HFFc6 (cell line): Measurements from ENCODE around the gene LAMC3. TPM values are rescaled to one million over a fixed set of nuclear protein-coding genes. Genes with fewer than 3 reads are reported as not detected.

Source experiments
- DNase-seq: peaks from one replicate; pipeline ENCODE4 v3.0.0-alpha.2; 2018
- H3K27ac Mint-ChIP-seq: 2 replicates; pipeline ENCODE4 v1.8.0; 2020; ENCODE audit warnings: mild to moderate bottlenecking, mixed read lengths
- H3K27me3 Mint-ChIP-seq: 2 replicates; pipeline ENCODE4 v1.8.0; 2021; ENCODE audit warnings: mild to moderate bottlenecking, moderate library complexity, mixed read lengths; ENCODE audit not compliant: insufficient read depth
- H3K36me3 Mint-ChIP-seq: 2 replicates; pipeline ENCODE4 v1.8.0; 2021; ENCODE audit warnings: low read depth, mixed read lengths
- H3K4me1 Mint-ChIP-seq: 2 replicates; pipeline ENCODE4 v1.8.0; 2020; ENCODE audit warnings: low read depth, mixed read lengths
- H3K4me3 Mint-ChIP-seq: 2 replicates; pipeline ENCODE4 v1.8.0; 2020; ENCODE audit warnings: mild to moderate bottlenecking, moderate library complexity, mixed read lengths
- H3K9me3 Mint-ChIP-seq: 2 replicates; pipeline ENCODE4 v1.8.0; 2020; ENCODE audit warnings: mild to moderate bottlenecking, mixed read lengths
- total RNA-seq, 6 experiments: library from RNA; stranded (reverse); fragmentation: NEBNext Ultra II Directional; extraction: Animal tissue kit (Norgen Biotek cat#: 25700); gene quantifications; 2 replicates in 1 of 6; 3 replicates in 5 of 6; pipeline ENCODE4 v1.2.3, GENCODE V29; 2021
- TF ChIP-seq, protein P1 (sequence below): fragments of 200-600 bp; sonication (generic); IDR thresholded peaks from 2 replicates; pipeline ENCODE4 v1.5.0; 2021; ENCODE audit warnings: antibody characterized with exemption, mild to moderate bottlenecking

The LAMC3 gene
- total RNA-seq, 6 experiments from 2014 or later, result not detected

- TF ChIP-seq, protein P1, sequence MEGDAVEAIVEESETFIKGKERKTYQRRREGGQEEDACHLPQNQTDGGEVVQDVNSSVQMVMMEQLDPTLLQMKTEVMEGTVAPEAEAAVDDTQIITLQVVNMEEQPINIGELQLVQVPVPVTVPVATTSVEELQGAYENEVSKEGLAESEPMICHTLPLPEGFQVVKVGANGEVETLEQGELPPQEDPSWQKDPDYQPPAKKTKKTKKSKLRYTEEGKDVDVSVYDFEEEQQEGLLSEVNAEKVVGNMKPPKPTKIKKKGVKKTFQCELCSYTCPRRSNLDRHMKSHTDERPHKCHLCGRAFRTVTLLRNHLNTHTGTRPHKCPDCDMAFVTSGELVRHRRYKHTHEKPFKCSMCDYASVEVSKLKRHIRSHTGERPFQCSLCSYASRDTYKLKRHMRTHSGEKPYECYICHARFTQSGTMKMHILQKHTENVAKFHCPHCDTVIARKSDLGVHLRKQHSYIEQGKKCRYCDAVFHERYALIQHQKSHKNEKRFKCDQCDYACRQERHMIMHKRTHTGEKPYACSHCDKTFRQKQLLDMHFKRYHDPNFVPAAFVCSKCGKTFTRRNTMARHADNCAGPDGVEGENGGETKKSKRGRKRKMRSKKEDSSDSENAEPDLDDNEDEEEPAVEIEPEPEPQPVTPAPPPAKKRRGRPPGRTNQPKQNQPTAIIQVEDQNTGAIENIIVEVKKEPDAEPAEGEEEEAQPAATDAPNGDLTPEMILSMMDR, result no peak
- Mint-ChIP-seq H3K9me3 (no peaks in the 10 kb centered on the region), H3K4me3 (no peak overlapping the region), H3K36me3 (no peaks in the 10 kb centered on the region), H3K27me3 (peaks cover 31% of the 10 kb centered on the region), H3K27ac (no peak overlapping the region), H3K4me1 (peaks cover 6% of the 10 kb centered on the region)
- DNase-seq, result no peak
Measured at GRCh38 chr9:131101207-131101964, 92.4 kb downstream of the LAMC3 start.

DNA sequence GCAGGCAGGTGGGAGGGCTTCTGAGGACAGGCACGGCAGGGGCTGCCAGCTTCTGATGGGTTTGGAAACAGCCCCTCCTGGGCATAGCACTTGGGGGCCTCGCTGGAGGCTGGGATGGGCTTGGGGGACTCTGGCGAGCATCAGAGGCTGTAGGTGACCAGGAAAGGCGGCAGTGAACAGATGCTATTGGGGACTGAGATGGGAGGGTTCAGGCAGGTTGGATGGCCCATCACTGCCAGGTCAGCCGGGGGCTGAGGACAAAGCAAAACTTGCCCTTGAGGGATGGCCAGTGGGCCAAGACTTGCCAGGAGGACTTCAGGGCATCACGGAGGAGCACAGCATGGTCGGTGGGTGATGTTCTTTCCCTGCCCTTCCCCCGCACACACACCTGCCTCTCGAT is 94.0 kb downstream of the LAMC3 start:
- Mint-ChIP-seq H3K9me3 (no peaks in the 10 kb centered on the region), H3K27me3 (peaks cover 30% of the 10 kb centered on the region), H3K27ac (no peak overlapping the region), H3K4me3 (no peak overlapping the region), H3K36me3 (no peaks in the 10 kb centered on the region), H3K4me1 (peaks cover 6% of the 10 kb centered on the region)
- TF ChIP-seq, protein P1, result no peak
- no peak for DNase-seq

DNA sequence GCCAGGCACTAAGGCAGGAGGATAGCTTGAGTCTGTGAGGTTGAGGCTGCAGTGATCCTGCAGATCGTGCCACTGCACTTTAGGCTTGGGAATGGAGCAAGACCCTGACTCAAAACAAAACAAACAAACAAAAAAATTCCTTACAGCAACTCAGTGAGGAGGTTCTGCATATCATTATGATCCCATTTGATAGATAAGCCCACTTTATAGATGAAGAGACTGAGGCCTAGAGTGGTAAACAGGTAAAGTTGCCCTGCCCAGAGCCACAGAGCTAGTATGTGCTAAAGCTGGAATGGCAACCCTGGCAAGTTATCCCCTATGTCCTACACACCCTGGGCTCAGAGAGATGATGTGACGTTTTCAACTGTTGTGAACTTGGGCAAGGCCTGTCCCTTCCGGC is 94.6 kb downstream of the LAMC3 start:
- H3K27ac Mint-ChIP-seq, result no peak overlapping the region
- DNase-seq, result no peak
- TF ChIP-seq, protein P1, result no peak
- peaks cover 26% of the 10 kb centered on the region for H3K27me3 Mint-ChIP-seq
- H3K36me3 Mint-ChIP-seq, result no peaks in the 10 kb centered on the region
- peaks cover 6% of the 10 kb centered on the region for H3K4me1 Mint-ChIP-seq
- no peaks in the 10 kb centered on the region for H3K9me3 Mint-ChIP-seq
- no peak overlapping the region for H3K4me3 Mint-ChIP-seq

DNA sequence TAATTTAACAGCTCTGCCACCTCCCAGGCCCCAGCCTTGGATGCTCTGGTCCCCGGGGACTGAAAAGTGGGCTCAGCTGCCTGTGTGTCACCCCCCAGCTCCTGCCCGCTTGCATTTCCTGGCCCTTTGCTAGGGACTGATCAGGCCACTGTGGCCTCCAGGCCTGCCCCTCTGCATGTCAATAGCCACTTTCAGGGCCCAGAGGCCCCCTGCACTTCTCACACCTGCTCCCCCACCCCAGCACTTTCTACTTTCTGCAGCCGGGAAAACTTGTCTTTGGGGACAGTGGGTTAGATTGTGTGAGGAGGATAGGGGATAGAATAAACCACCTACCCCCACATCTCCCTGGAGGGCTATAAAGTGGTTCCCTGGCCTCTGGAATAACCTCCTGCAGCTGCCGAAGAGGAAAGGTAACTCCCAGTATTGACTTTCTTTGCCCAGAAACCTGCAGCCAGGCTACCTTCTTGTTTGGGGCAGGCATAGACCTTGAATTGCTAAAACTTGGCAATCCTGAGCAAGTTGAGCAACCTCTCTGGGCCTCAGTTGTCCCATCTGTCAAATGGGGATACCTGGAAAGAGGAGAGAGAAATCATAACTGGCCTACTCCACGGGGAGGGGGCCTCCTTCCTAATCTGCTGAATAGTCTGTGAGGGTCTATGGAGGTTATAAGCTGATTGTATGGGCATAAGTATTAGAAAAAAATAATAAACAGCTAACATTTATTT is 95.2 kb downstream of the LAMC3 start:
- Mint-ChIP-seq H3K27ac (no peak overlapping the region), H3K27me3 (peaks cover 19% of the 10 kb centered on the region), H3K9me3 (no peaks in the 10 kb centered on the region), H3K4me3 (no peak overlapping the region), H3K4me1 (peaks cover 6% of the 10 kb centered on the region), H3K36me3 (no peaks in the 10 kb centered on the region)
- DNase-seq, result no peak
- TF ChIP-seq, protein P1, result no peak

DNA sequence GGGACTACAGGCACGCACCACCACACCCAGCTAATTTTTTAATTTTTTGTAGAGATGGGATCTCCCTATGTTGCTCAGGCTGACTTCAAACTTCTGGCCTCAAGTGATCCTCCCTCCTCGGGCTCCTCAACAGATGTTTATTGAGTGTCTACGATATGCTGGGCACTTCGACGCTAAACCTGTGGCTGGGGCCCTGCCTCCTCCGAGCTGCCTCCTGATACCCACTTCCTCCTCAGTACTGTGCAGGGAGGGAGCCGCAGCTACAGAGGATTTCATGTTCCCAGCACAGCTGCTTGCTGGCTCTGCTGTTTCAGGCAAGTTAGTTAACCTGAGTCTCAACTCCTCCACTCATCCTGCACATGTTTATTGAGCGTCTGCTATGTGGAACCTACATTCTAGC is 97.0 kb downstream of the LAMC3 start:
- TF ChIP-seq, protein P1, result no peak
- H3K4me3 Mint-ChIP-seq, result no peak overlapping the region

More for the DNA sequence above, 97.0 kb downstream of the LAMC3 start:
- Mint-ChIP-seq H3K9me3 (no peaks in the 10 kb centered on the region), H3K27me3 (peaks cover 20% of the 10 kb centered on the region), H3K4me1 (peaks cover 6% of the 10 kb centered on the region), H3K36me3 (no peaks in the 10 kb centered on the region), H3K27ac (no peak overlapping the region)
- no peak for DNase-seq
